GM23248 (cell line): ENCODE results near the gene FAM171A1. TPM values are rescaled to one million over a fixed set of nuclear protein-coding genes. Genes with fewer than 3 reads are reported as not detected.
A peak's percentile ranks its signal among the peaks of the same experiment; 100 is the strongest.

Experiments used
- DNase-seq: peaks from one replicate; pipeline ENCODE4 v3.0.0-alpha.2; 2015
- H2AFZ ChIP-seq: fragments of 200-600 bp; sonication (generic); 2 replicates; pipeline ENCODE4 v1.6.1; 2016; ENCODE audit warnings: antibody characterized with exemption
- H3F3A ChIP-seq: fragments of 200-600 bp; sonication (generic); 2 replicates; pipeline ENCODE4 v1.6.1; 2016; ENCODE audit warnings: mild to moderate bottlenecking, antibody characterized with exemption, mixed run types; ENCODE audit not compliant: insufficient read depth
- H3K27ac ChIP-seq: fragments of 200-600 bp; sonication (generic); 2 replicates; pipeline ENCODE4 v1.5.1; 2016; ENCODE audit warnings: mild to moderate bottlenecking
- H3K27me3 ChIP-seq: fragments of 200-600 bp; sonication (generic); replicated peaks from 2 replicates; pipeline ENCODE4 v1.6.1; 2016; ENCODE audit warnings: mild to moderate bottlenecking; ENCODE audit not compliant: insufficient read depth
- H3K36me3 ChIP-seq: fragments of 200-600 bp; sonication (generic); 2 replicates; pipeline ENCODE4 v1.6.1; 2016; ENCODE audit warnings: low read depth, mild to moderate bottlenecking
- H3K4me1 ChIP-seq: fragments of 200-600 bp; sonication (generic); 2 replicates; pipeline ENCODE4 v1.6.1; 2016; ENCODE audit warnings: mild to moderate bottlenecking; ENCODE audit not compliant: insufficient read depth
- H3K4me2 ChIP-seq: fragments of 200-600 bp; sonication (generic); one replicate; pipeline ENCODE4 v1.6.1; 2016; ENCODE audit warnings: mild to moderate bottlenecking; ENCODE audit not compliant: unreplicated experiment
- H3K4me3 ChIP-seq: fragments of 200-600 bp; sonication (generic); 2 replicates; pipeline ENCODE4 v1.5.1; 2016; ENCODE audit warnings: mild to moderate bottlenecking
- H3K79me2 ChIP-seq: fragments of 200-600 bp; sonication (generic); 2 replicates; pipeline ENCODE4 v1.6.1; 2016; ENCODE audit warnings: mild to moderate bottlenecking; ENCODE audit not compliant: insufficient read depth
- H3K9ac ChIP-seq: fragments of 200-600 bp; sonication (generic); 2 replicates; pipeline ENCODE4 v1.6.1; 2016; ENCODE audit warnings: mild to moderate bottlenecking
- H3K9me2 ChIP-seq: fragments of 200-600 bp; sonication (generic); 2 replicates; pipeline ENCODE4 v1.6.1; 2016; ENCODE audit warnings: mixed run types, mild to moderate bottlenecking, moderate library complexity; ENCODE audit not compliant: insufficient read depth
- H3K9me3 ChIP-seq: fragments of 200-600 bp; sonication (generic); one replicate; pipeline ENCODE4 v1.6.1; 2017; ENCODE audit warnings: low read depth
- H4K20me1 ChIP-seq: fragments of 200-600 bp; sonication (generic); 2 replicates; pipeline ENCODE4 v1.6.0; 2016; ENCODE audit not compliant: insufficient read depth
- EZH2 ChIP-seq: fragments of 200-600 bp; sonication (generic); IDR thresholded peaks from 2 replicates; pipeline ENCODE4 v1.6.1; 2018; ENCODE audit warnings: antibody characterized with exemption, mild to moderate bottlenecking; ENCODE audit not compliant: insufficient read depth, poor library complexity, severe bottlenecking
- EZH2phosphoT487 ChIP-seq: fragments of 200-600 bp; sonication (generic); IDR thresholded peaks from 2 replicates; pipeline ENCODE4 v1.6.1; 2018; ENCODE audit warnings: antibody characterized with exemption, moderate library complexity, mild to moderate bottlenecking, low read depth; ENCODE audit not compliant: insufficient read depth
- WGBS, 2 experiments: methylation state at CpG; one replicate each; pipeline ENCODE4 v1.1.6; 2015 to 2017; ENCODE audit warnings: low lambda C conversion rate in 2 of 2, low coverage in 1 of 2; ENCODE audit errors: missing lambda C conversion rate in 2 of 2; 5-methylcytosine and 5-hydroxymethylcytosine counted together
- in situ Hi-C: fragments of 300-500 bp; cut with MboI; formaldehyde crosslinking; loops from 2 replicates; pipeline ENCODE4 v1.15.0; 2020
- polyA plus RNA-seq: library from polyadenylated mRNA; unstranded; fragments of >200 nt; fragmentation: Nextera tagmentation; extraction: Ambion mirVana; gene quantifications from 2 replicates; pipeline ENCODE4 v1.2.1, GENCODE V29; 2016
- total RNA-seq: library from RNA; depleted of rRNA; stranded (reverse); fragments of >200 nt; shearing (Covaris generic); gene quantifications from 2 replicates; pipeline ENCODE4 v1.2.3, GENCODE V29; 2014

FAM171A1 gene
- total and polyA plus RNA-seq, 2 experiments from 2014 or later: 11.2 to 25.2 TPM

DNA sequence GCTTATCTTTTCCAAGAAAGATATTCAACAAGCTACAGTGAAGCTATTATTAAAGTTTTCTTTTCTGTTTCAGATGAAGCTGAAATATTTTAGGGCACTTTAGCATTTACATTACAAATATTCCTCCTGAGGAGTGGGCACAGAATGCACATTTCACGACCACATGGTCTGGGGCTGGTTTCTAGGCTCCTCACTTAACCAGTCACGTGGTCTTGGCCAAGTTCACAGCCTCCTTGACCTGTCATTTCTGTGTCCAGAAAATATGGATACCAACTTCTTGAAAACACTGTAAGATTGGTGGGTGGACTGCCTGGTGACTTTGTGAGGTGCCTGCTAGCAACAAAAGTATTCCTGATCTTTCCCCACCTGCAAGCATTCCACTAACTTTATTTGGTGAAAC, 70.9 kb downstream of the FAM171A1 start:
- Histone ChIP-seq H3F3A (0 out of 2 replicates have a peak, but pooled peaks cover 6% of the 10 kb centered on the region), H3K79me2 (peaks cover 28% of the 10 kb centered on the region), H4K20me1 (no peaks in the 10 kb centered on the region), H3K9ac (no peak overlapping the region), H3K9me2 (no peaks in the 10 kb centered on the region), H3K36me3 (no peaks in the 10 kb centered on the region), H2AFZ (no peak overlapping the region), H3K4me3 (no peak overlapping the region), H3K9me3 (no peaks in the 10 kb centered on the region), H3K27ac (no peak overlapping the region), H3K4me1 (peaks cover 4% of the 10 kb centered on the region; the same call in 1 of the 2 replicates), H3K4me2 (no peak overlapping the region), H3K27me3 (no peaks in the 10 kb centered on the region)
- TF ChIP-seq EZH2: no peak
- TF ChIP-seq EZH2phosphoT487: no peak
- in situ Hi-C loops: no loop called here
- WGBS, 2 experiments: 74 to 82% methylated on average over 2 of the region's 2 CpGs
- DNase-seq: no peak

GRCh38 chr10:15296701-15297100, 74.4 kb downstream of the FAM171A1 start:
- in situ Hi-C loops: no loop called here
- TF ChIP-seq EZH2phosphoT487 (no peak), EZH2 (no peak)
- H3K36me3 ChIP-seq: no peaks in the 10 kb centered on the region
- H3K4me1 ChIP-seq: peaks cover 25% of the 10 kb centered on the region
- no peak overlapping the region for H3K4me2 ChIP-seq
- no peak overlapping the region for H2AFZ ChIP-seq
- peaks cover 28% of the 10 kb centered on the region for H3F3A ChIP-seq
- DNase-seq: no peak
- H3K27me3 ChIP-seq: no peaks in the 10 kb centered on the region
- H3K9me3 ChIP-seq: no peaks in the 10 kb centered on the region
- no peaks in the 10 kb centered on the region for H3K9me2 ChIP-seq
- H3K4me3 ChIP-seq: no peak overlapping the region
- peaks cover 27% of the 10 kb centered on the region for H3K79me2 ChIP-seq
- no peaks in the 10 kb centered on the region for H4K20me1 ChIP-seq
- H3K27ac ChIP-seq: no peak overlapping the region
- WGBS, 2 experiments: 77 to 78% methylated on average over 6 of the region's 6 CpGs
- H3K9ac ChIP-seq: no peak overlapping the region

GRCh38 chr10:15295537-15296325, 75.4 kb downstream of the FAM171A1 start:
- Histone ChIP-seq H3K9ac (no peak overlapping the region), H3K4me1 (peaks cover 25% of the 10 kb centered on the region), H3K4me3 (no peak overlapping the region), H3K9me2 (no peaks in the 10 kb centered on the region), H4K20me1 (no peaks in the 10 kb centered on the region), H3K9me3 (no peaks in the 10 kb centered on the region), H3K27ac (no peak overlapping the region), H3K27me3 (no peaks in the 10 kb centered on the region), H3K4me2 (no peak overlapping the region), H3F3A (peaks cover 28% of the 10 kb centered on the region), H3K36me3 (no peaks in the 10 kb centered on the region), H3K79me2 (peaks cover 30% of the 10 kb centered on the region), H2AFZ (no peak overlapping the region)
- DNase-seq: no peak
- no peak for TF ChIP-seq EZH2
- in situ Hi-C loops: no loop called here
- 98% methylated on average over 5 of the region's 5 CpGs for WGBS, 2 experiments

- peak; percentile 63 for DNase-seq
- H3K27ac ChIP-seq: peak overlapping the region; percentile 39
- in situ Hi-C loops: no loop called here
- H3K4me2 ChIP-seq: peak overlapping the region; percentile 87
- H3K4me1 ChIP-seq: peaks cover 22% of the 10 kb centered on the region
- peak overlapping the region; percentile 59 for H3K4me3 ChIP-seq
- peaks cover 28% of the 10 kb centered on the region for H3F3A ChIP-seq
- peak overlapping the region; percentile 62 for H2AFZ ChIP-seq
- H3K36me3 ChIP-seq: no peaks in the 10 kb centered on the region
- peaks cover 24% of the 10 kb centered on the region for H3K79me2 ChIP-seq
- no peaks in the 10 kb centered on the region for H3K9me3 ChIP-seq
- WGBS, 2 experiments: 5 to 7% methylated on average over 13 of the region's 13 CpGs
- no peaks in the 10 kb centered on the region for H3K9me2 ChIP-seq
- H3K27me3 ChIP-seq: no peaks in the 10 kb centered on the region
- no peak for TF ChIP-seq EZH2phosphoT487
- TF ChIP-seq EZH2: no peak
- peak overlapping the region; percentile 32 for H3K9ac ChIP-seq
- no peaks in the 10 kb centered on the region for H4K20me1 ChIP-seq
These were observed 76.9 kb downstream of the FAM171A1 start for GRCh38 chr10:15293862-15294842.
